ENCODE results near the gene CNNM1. TPM values are rescaled to one million over a fixed set of nuclear protein-coding genes. Genes with fewer than 3 reads are reported as not detected.

CNNM1 gene
- polyA plus RNA-seq, 12 donors = 0.01 to 0.33 (median 0.05) TPM; not detected in 3

DNA sequence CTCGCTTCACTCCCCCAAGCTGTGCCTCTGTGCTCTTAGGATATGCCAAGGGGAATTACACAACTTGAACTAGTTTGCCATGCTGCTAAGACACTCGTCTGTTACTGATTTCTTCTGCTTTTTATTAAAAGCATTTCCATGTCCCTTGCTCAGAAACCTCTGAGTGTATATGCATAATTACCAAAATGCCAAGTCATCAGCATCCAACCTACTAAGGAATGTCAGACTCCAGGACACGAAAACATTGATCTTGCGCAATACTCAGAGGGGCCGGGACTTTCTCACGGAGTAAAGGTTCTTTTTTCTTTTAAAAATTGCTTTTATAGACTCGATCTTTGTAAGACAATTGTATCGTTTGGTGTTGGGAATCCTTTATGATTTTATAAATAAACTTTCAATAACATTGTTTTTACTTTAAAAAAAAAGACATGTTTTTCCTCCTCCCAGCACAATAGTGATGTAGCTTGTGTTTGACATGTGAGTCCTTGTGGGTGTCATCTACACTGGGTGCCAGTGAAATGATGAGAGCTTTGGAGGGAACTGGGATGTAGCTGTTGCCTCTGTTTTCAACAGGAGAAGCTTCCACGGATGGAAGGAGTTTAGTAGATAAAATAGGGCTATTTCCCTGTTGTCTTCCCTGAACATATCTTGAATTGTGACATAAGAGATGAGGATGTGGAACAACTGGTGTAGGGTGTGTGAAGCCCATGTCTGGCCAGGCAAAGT is 43.6 kb downstream of the CNNM1 start:
- DNase-seq = no peak

- DNase-seq = no peak
These were observed 45.4 kb downstream of the CNNM1 start for GRCh38 chr10:99374526-99374925.

DNA sequence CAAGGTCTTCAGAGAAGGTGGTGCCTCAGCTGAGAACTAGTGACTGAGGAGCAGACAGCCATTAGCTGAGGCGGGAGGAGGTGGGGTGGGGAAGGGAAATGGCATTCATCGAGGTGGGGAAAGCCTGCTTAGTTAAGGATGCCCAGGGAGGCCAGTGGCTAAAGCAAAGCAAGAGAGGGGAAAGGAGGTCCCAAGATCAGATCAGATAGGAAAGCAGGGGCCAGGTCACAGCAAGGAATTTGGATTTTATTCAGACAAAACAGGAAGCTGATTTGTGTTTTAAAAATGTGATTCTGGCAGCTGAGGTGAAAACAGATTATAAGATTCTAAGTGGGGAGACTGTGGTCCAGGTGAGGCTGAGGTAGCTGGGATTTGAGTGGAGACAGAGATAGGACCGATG is 45.8 kb downstream of the CNNM1 start:
- no peak for DNase-seq

DNA sequence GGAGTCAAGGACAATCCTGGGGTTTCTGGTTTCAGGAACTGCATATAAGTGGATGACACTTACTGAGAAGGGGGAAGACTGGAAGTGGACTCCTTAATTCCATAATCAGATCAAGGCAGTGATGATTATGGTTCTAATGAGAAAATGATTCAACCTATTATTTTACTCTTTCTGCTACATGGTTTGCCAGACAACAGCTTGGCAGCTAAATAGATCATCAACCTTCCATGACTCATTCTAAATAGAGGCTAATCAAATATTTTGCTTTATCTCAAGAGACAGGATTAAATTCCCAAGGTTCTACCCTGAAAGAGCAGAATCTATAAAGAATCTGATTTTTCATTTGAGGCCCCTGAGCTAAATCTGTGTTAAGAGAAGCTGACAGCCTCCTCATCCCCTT is 46.3 kb downstream of the CNNM1 start:
- DNase-seq = no peak

- no peak for DNase-seq
These were observed 53.0 kb downstream of the CNNM1 start for GRCh38 chr10:99382176-99382575.

DNA sequence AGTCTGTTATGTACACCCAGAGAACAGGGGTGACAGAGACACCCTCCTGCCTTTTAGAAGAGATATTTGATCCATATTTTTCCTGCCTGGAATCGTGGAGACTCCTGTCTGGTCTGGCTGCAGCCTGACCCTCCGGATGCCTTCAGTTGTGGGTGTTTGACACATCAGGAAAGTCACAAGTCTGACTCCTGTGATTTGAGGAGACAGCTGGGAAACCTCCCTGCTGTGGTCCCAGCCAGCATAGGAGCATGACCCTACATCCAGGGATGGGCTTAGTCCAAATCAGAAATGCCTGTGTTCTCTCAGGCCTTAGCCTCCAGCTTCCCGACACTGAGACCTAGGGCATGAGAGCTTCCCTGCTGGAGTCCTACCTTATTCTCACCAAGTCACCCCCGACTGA is 57.9 kb downstream of the CNNM1 start:
- no peak for DNase-seq

GRCh38 chr10:99387541-99387940 is 58.4 kb downstream of the CNNM1 start:
- no peak for DNase-seq

DNA sequence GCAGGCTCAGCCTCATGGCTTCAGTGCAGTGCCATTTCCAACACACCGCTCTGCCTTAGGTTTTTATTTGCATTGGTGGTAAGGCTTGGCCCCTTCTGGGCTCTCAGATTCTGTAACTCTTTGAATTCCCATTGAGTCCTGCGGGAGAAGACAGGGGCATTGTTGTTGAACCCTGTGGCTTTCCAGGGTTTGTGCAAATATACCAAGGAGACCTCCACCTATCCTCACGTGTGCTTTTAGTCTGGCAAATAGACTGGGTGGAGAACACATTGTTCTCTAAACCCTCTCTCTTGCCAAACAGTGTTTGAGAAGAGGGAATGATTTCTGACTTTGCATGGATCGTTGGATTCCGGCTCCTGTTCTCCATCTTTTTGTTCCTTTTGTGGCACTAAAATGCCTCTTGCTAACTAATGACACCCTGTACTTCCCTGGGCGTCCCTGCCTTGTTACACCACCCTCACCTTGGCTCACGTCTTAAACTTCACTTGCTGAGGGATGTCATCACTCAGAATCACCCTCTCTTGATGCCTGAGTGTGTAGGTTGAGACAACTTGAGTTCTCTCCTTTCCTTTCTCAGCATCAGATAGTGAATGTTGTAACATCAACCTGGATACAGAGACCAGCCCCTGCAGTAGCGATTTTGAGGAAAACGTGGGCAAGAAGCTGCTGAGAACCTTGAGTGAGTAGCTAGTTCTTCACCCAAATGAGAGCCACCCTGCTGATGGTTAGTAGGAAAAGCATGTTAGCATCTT is 60.7 kb downstream of the CNNM1 start:
- no peak for DNase-seq

DNA sequence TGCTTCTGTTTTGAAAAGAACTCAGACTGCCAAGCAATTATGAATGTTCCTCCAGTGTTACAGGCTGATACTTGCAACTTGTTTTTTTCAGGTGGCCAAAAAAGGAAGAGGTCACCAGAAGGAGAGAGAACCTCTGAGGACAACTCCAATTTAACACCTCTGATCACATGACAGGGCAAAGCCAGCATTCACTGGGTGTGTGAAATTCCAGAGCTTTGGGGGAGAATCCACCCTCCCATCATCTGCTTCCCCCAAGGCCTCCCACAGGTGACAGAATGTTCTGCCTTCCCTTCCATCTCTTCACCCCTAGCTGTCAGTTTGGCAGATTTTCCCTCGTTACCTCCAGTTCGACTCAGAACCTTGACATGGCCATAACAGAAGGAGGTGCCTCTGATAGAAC is 62.2 kb downstream of the CNNM1 start:
- DNase-seq = no peak

DNA sequence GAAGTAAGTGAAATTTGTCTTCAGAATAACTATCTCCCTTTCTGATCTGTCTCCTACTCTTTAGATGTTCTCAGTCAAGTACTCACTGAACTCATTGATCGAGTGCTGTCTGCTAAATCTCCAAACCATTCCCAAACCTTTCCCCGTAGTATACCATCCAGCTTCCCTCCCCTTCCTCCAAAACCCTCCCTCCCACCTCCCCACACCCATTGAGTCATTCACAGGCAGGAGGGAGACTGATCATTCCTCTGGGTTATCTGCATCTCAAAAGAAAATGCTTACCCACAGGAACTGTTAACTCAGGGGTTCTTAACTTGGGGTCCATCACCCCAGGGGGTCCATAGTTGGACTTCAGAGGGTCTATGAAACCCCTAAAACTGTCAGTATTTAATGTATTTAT is 63.9 kb downstream of the CNNM1 start:
- DNase-seq = no peak

- DNase-seq = no peak
These were observed 64.5 kb downstream of the CNNM1 start for GRCh38 chr10:99393683-99394082.

GRCh38 chr10:99394256-99394655 is 65.1 kb downstream of the CNNM1 start:
- no peak for DNase-seq

- DNase-seq = no peak
These were observed 65.7 kb downstream of the CNNM1 start for GRCh38 chr10:99394761-99395386.

- no peak for DNase-seq
These were observed 66.7 kb downstream of the CNNM1 start for GRCh38 chr10:99395750-99396445.

DNA sequence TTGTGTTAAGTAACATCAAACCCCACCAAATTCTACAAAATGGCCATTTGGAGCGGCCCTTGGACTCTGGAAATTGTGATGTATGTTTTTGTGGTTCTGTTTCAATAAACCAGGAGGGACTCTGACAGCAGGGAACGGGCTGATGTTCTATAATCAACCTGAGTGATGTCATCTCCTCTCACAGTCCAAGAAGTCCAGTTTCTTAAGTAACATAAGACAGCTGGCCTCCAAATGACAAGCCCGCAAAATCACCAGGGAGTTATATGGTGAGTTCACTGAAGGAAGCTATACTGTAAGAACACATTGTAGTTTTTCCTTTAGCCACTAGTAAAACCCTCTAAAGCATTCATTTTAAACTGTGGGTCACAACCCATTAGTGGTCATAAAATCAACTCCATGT is 67.3 kb downstream of the CNNM1 start:
- DNase-seq = no peak

DNA sequence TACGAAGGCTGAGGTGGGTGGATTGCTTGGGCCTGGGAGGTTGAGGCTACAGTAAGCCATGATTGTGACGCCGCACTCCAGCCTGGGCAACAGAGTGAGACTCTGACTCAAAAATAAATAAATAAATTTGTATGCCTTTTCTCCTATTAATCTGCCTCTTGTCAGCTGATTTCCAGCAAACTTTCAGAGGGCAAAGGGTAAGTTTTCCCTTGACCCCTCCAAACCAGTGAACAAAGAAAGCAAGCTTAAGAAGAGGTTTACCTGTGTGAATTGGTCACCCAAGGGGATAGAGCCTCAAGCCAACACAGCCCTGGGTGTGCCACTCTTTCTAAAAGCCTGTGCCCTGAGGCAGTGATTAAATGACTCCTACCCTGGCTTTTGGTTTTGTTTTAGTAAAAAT is 70.5 kb downstream of the CNNM1 start:
- no peak for DNase-seq

- no peak for DNase-seq
These were observed 74.5 kb downstream of the CNNM1 start for GRCh38 chr10:99403674-99404073.

DNA sequence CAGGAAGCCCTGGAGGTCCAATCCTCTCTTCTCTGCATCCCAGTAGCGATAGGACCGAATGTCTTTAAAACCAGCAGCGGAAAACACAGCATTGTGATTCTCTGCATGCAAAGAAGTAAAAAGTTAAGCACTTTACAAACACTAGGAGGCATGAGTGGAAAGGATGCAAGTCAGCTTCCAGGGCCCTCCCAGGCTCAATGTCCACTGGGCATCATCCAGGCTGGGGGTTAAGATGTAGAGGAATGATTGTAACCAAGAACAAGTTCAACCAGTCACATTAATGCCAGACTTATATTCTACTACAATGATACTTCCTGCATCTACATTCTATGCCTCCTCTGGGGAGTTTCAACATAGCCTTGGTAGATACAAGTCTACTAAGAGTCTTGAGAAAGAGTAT is 77.0 kb downstream of the CNNM1 start:
- no peak for DNase-seq

DNA sequence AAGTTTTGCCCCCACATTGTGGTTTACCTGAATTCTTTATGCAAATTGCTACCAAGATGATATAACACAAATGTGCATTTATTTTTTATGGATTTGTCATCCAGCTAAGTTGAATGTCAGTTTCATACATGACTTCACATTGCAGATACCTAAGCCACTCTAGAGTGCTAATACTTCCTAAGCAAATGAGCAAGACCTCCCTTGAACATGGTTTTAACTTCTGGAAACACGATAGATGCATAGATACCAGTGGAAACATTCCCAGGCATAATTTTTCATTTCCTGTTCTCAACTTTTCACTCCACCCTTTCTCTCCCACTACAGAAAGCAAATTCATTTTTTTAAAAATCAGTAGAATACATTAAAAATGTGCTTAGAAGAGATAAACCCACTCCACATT is 81.0 kb downstream of the CNNM1 start:
- DNase-seq = no peak

GRCh38 chr10:99410876-99411275 is 81.7 kb downstream of the CNNM1 start:
- DNase-seq = no peak

DNA sequence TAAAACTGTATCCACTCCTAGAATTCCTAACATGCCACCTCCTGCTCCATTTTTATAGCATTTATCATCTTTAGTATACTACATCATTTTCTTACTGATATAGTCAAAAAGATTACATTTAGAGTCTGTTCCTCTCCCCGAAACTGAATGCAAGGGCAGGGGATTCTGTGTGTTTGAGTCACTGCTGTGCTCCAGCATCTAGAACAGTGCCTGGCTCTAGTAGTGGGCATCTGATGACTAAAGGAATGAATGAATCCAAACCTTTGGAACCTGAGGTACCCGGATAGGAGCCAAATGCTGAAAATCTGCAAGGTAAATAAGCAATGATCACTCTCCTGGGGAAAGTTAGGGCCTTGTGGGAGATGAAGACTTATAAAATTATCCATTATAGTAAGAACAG is 82.4 kb downstream of the CNNM1 start:
- DNase-seq = no peak

- no peak for DNase-seq
These were observed 82.9 kb downstream of the CNNM1 start for GRCh38 chr10:99412099-99412498.

Data from muscle of arm (tissue), 12 donors.